GM12878 (cell line): ENCODE measurements around the gene OAF. TPM values are rescaled to one million over a fixed set of nuclear protein-coding genes. Genes with fewer than 3 reads are reported as not detected.

Experiments used
- ATAC-seq: fragments of 200-7000 bp; cut with Tn5 transposase; 3 replicates; pipeline ENCODE4 v1.9.1; 2020; ENCODE audit warnings: mild to moderate bottlenecking, moderate library complexity
- BruUV-seq: library from RNA; stranded (reverse); fragments of 400-500 nt; replicated peaks from 2 replicates; lab custom pipeline; 2021; lab: Mats Ljungman, UMichigan
- CTCF ChIA-PET: fragments of 300-600 bp; sonication (Branson Sonifier 250); formaldehyde crosslinking; extraction: SDS; loops from one replicate; lab custom pipeline; 2021; ENCODE audit warnings: inconsistent platforms; lab: Yijun Ruan, JAX
- POLR2A ChIA-PET: fragments of 350-600 bp; formaldehyde crosslinking; extraction: SDS; loops from one replicate; lab custom pipeline; 2021; ENCODE audit warnings: inconsistent platforms; lab: Charles Lee
- RAD21 ChIA-PET: fragments of 300-600 bp; sonication (Branson Sonifier 250); formaldehyde crosslinking; loops from one replicate; lab custom pipeline; 2023; ENCODE audit warnings: antibody characterized with exemption; ENCODE audit not compliant: unreplicated experiment; lab: Charles Lee
- SMC1A ChIA-PET: fragments of 300-600 bp; sonication (Branson Sonifier 250); formaldehyde crosslinking; loops from one replicate; lab custom pipeline; 2023; ENCODE audit not compliant: unreplicated experiment, uncharacterized antibody; lab: Charles Lee
- DNase-seq: peaks from one replicate; pipeline ENCODE4 v3.0.0-alpha.2; 2011; ENCODE audit warnings: low read depth, low spot score
- FAIRE-seq: peaks from 3 replicates; lab custom pipeline; 2011; peaks lifted over from hg19 to GRCh38; lab: Jason Lieb, UNC
- H2AFZ ChIP-seq: 2 replicates; pipeline ENCODE4 v1.6.0; 2011; ENCODE audit warnings: low read depth, low read length, control low read depth; ENCODE audit not compliant: control insufficient read depth
- H3K27ac ChIP-seq: 2 replicates; pipeline ENCODE4 v1.5.1; 2011; ENCODE audit warnings: control low read depth; ENCODE audit not compliant: control insufficient read depth, insufficient read depth
- H3K27me3 ChIP-seq, 2 experiments: replicated peaks in 1 of 2; 2 replicates each; pipeline versions ENCODE4 v1.6.0 to v1.6.1; 2011; ENCODE audit warnings: low read length in 1 of 2; ENCODE audit not compliant: control insufficient read depth in 2 of 2, insufficient read depth in 2 of 2
- H3K36me3 ChIP-seq, 2 experiments: 2 replicates each; pipeline ENCODE4 v1.5.1; 2011; ENCODE audit warnings: low read length in 1 of 2; ENCODE audit not compliant: control insufficient read depth in 2 of 2, insufficient read depth in 2 of 2
- H3K4me1 ChIP-seq: 2 replicates; pipeline ENCODE4 v1.6.1; 2011; ENCODE audit warnings: mild to moderate bottlenecking, low read length, moderate library complexity, mixed read lengths; ENCODE audit not compliant: control insufficient read depth, insufficient read depth
- H3K4me2 ChIP-seq: 2 replicates; pipeline ENCODE4 v1.6.0; 2011; ENCODE audit warnings: control low read depth; ENCODE audit not compliant: control insufficient read depth, insufficient read depth
- H3K4me3 ChIP-seq: fragments of 200-600 bp; sonication (generic); 2 replicates; pipeline ENCODE4 v1.5.1; 2016
- H3K79me2 ChIP-seq: 2 replicates; pipeline ENCODE4 v1.6.0; 2011; ENCODE audit warnings: low read length; ENCODE audit not compliant: control insufficient read depth, insufficient read depth
- H3K9ac ChIP-seq: 2 replicates; pipeline ENCODE4 v1.8.0; 2011; ENCODE audit warnings: low read length, control low read depth, mixed read lengths; ENCODE audit not compliant: control insufficient read depth, insufficient read depth
- H3K9me3 ChIP-seq: replicated peaks from 3 replicates; pipeline ENCODE4 v1.5.1; 2011; ENCODE audit warnings: mild to moderate bottlenecking, low read length; ENCODE audit not compliant: control insufficient read depth, insufficient read depth
- H4K20me1 ChIP-seq: 2 replicates; pipeline ENCODE4 v1.6.0; 2011; ENCODE audit not compliant: control insufficient read depth, insufficient read depth
- ATF3 ChIP-seq: IDR thresholded peaks from 2 replicates; pipeline ENCODE4 v1.6.1; 2011; ENCODE audit warnings: low read depth, mild to moderate bottlenecking, low read length, moderate library complexity, borderline replicate concordance; ENCODE audit errors: extremely low read depth
- BCL11A ChIP-seq: IDR thresholded peaks from 2 replicates; pipeline ENCODE4 v1.6.1; 2011; ENCODE audit warnings: low read depth, low read length
- CEBPB ChIP-seq, 2 experiments: fragments of 150-350 bp in 1 of 2; IDR thresholded peaks; 2 replicates each; pipeline ENCODE4 v1.6.1; 2012 to 2014; ENCODE audit warnings: low read depth in 2 of 2, low read length in 2 of 2, borderline replicate concordance in 1 of 2, inconsistent platforms in 1 of 2
- HDAC6 ChIP-seq: fragments of 200-600 bp; sonication (generic); IDR thresholded peaks from one replicate; pipeline ENCODE4 v1.8.0; 2017; ENCODE audit warnings: antibody characterized with exemption; ENCODE audit not compliant: unreplicated experiment
- JUNB ChIP-seq: IDR thresholded peaks from 2 replicates; pipeline ENCODE4 v1.6.1; 2016; ENCODE audit warnings: antibody characterized with exemption, mild to moderate bottlenecking
- KDM1A ChIP-seq: fragments of 200-600 bp; sonication (generic); IDR thresholded peaks from 2 replicates; pipeline ENCODE4 v1.6.1; 2016; ENCODE audit warnings: borderline replicate concordance
- MAX ChIP-seq: IDR thresholded peaks from 2 replicates; pipeline ENCODE4 v1.6.1; 2012; ENCODE audit warnings: low read depth, low read length, improper control_type of control experiment
- NFYA ChIP-seq: IDR thresholded peaks from 2 replicates; pipeline ENCODE4 v1.6.1; 2011; ENCODE audit warnings: low read depth, mild to moderate bottlenecking, low read length, improper control_type of control experiment, borderline replicate concordance
- NFYB ChIP-seq: IDR thresholded peaks from 2 replicates; pipeline ENCODE4 v1.6.1; 2011; ENCODE audit warnings: low read depth, mild to moderate bottlenecking, low read length, improper control_type of control experiment, moderate library complexity; ENCODE audit not compliant: insufficient read depth
- NR2C1 ChIP-seq: fragments of 450-650 bp; IDR thresholded peaks from 2 replicates; pipeline ENCODE4 v1.6.1; 2017; ENCODE audit warnings: antibody characterized with exemption, mild to moderate bottlenecking, moderate library complexity
- POLR2AphosphoS5 ChIP-seq: IDR thresholded peaks from 2 replicates; pipeline ENCODE4 v1.6.1; 2011; ENCODE audit warnings: mild to moderate bottlenecking, low read length, inconsistent platforms
- SMAD5 ChIP-seq: IDR thresholded peaks from 2 replicates; pipeline ENCODE4 v1.6.1; 2016; ENCODE audit warnings: antibody characterized with exemption, low read depth
- whole genome bisulfite sequencing: methylation state at CpG from one replicate; pipeline ENCODE4 v1.1.6; 2016; ENCODE audit warnings: low lambda C conversion rate; ENCODE audit not compliant: insufficient replicate concordance, insufficient coverage; ENCODE audit errors: missing lambda C conversion rate; 5-methylcytosine and 5-hydroxymethylcytosine counted together
- in situ Hi-C: fragments of 300-500 bp; cut with MboI; formaldehyde crosslinking; loops from 9 replicates; pipeline ENCODE4 v1.14.3; 2018; ENCODE audit warnings: mixed read lengths
- intact Hi-C: fragments of 100-400 bp; cut with micrococcal nuclease; formaldehyde crosslinking; loops from one replicate; pipeline ENCODE4 v1.14.2; 2022; ENCODE audit not compliant: unreplicated experiment
- polyA plus RNA-seq, 11 experiments: library from polyadenylated mRNA; depleted of rRNA in 4 of 11; unstranded in 6 of 11; stranded (reverse) in 5 of 11; fragments of >200 nt; fragmentation: Nextera tagmentation in 4 of 11; fragmentation: Illumina TruSeq in 1 of 11; extraction: Ambion mirVana in 4 of 11; extraction: Trizol in 1 of 11; gene quantifications; 1 replicate in 1 of 11; 2 replicates in 10 of 11; pipeline versions ENCODE4 v1.2.1 to v1.2.3, GENCODE V29; 2011 to 2016; ENCODE audit warnings: inconsistent platforms in 2 of 11, missing spikeins in 2 of 11, low read depth in 1 of 11
- total RNA-seq, 4 experiments: library from RNA; depleted of rRNA in 3 of 4; stranded (reverse); fragments of >200 nt in 3 of 4; fragmentation: Illumina TruSeq in 1 of 4; extraction: Trizol in 1 of 4; gene quantifications; 2 replicates each; pipeline versions ENCODE4 v1.2.1 to v1.2.3, GENCODE V29; 2013 to 2021
- TF ChIP-seq, protein P1 (sequence below): fragments of 450-650 bp; IDR thresholded peaks from 2 replicates; pipeline ENCODE4 v1.6.1; 2017; ENCODE audit warnings: mild to moderate bottlenecking, low read depth, inconsistent platforms; ENCODE audit not compliant: poor library complexity, severe bottlenecking

OAF gene
- total and polyA plus RNA-seq, 10 of the 15 experiments (the other 5 are each of a cell fraction or from before 2014, with no cell fraction given): 0.10 to 4.7 (median 1.1) TPM

DNA sequence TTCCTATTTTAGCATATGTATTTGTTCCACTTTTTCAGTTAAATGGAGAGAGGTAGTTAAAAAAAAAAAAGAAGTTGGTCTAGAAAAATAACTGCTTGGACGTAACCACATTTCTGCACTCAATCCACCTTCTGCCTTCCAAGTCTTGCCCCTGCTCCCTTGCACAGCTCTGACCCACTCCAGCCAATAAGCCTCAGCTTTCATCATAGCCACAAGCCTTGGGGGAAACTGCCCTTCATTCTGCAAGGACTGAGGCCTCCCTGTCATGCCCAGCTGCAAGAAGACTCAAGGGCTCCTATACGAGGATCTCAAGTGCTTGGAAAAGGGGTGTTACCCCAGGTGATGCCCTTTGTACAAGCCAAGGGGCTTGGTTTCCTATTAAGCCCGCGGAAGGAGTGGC is 36.0 kb upstream of the OAF start (continued):
- TF ChIP-seq SMAD5: no peak
- no peak for TF ChIP-seq NR2C1
- TF ChIP-seq BCL11A: no peak

DNA sequence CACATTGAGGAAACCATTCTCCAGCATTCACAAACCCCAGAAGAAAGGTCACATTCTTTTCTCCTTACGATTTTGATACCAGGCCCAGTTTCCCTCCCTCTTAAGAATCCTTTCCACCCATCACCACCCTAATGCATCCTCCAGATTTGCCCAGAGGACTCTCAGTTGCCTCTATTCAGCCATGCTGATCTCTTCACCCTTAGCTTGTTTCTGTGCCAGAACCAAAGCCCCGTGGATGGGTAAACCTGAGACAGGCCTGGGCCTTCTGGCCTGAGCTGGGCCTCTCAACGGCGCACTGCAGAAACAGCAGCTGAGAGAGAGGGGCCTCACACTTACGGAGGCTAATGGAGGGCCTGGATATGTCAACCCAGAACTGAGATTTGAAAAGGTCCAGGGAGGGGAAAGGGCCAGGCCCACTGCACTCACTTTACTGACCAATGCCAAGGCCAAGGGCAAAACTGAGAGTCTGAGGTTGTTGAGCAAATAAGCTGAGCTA is 32.2 kb upstream of the OAF start:
- no peak overlapping the region for H3K9ac ChIP-seq
- POLR2A ChIA-PET: no interaction called here
- WGBS: 46% methylated on average over 5 of the region's 5 CpGs
- no peaks in the 10 kb centered on the region for H4K20me1 ChIP-seq
- no peaks in the 10 kb centered on the region for H3K9me3 ChIP-seq
- intact Hi-C loops: loop anchor here (5.0 kb wide), 1 partner anchor 34 kb away; the partner anchor contains the start of gene OAF
- TF ChIP-seq NFYB (no peak), ATF3 (no peak), KDM1A (no peak), NFYA (no peak), CEBPB (IDR thresholded peaks at IDR 0.05; ENCODE audit: borderline replicate concordance in 1 of 2, low read depth in 2 of 2, low read length in 2 of 2) (no peak), JUNB (no peak), MAX (no peak), POLR2AphosphoS5 (no peak), HDAC6 (no peak)
- TF ChIP-seq, protein P1, sequence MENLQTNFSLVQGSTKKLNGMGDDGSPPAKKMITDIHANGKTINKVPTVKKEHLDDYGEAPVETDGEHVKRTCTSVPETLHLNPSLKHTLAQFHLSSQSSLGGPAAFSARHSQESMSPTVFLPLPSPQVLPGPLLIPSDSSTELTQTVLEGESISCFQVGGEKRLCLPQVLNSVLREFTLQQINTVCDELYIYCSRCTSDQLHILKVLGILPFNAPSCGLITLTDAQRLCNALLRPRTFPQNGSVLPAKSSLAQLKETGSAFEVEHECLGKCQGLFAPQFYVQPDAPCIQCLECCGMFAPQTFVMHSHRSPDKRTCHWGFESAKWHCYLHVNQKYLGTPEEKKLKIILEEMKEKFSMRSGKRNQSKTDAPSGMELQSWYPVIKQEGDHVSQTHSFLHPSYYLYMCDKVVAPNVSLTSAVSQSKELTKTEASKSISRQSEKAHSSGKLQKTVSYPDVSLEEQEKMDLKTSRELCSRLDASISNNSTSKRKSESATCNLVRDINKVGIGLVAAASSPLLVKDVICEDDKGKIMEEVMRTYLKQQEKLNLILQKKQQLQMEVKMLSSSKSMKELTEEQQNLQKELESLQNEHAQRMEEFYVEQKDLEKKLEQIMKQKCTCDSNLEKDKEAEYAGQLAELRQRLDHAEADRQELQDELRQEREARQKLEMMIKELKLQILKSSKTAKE: no peak
- no TSS peak for BruUV-seq
- CTCF ChIA-PET: interaction anchor here (0.9 to 3.0 kb wide), 5 partner anchors 9 to 124 kb away, joined by 3 to 17 read pairs (median 5); no protein-coding TSS in a partner anchor
- no peaks in the 10 kb centered on the region for H3K79me2 ChIP-seq
- in situ Hi-C loops: no loop called here
- FAIRE-seq (no peak), ATAC-seq (no peak), DNase-seq (no peak)
- RAD21 ChIA-PET: interaction anchor here (1.0 to 1.2 kb wide), 2 partner anchors 55 to 124 kb away, joined by 5 read pairs; no protein-coding TSS in a partner anchor
- no peak overlapping the region for H2AFZ ChIP-seq
- SMC1A ChIA-PET: interaction anchor here (0.9 to 1.9 kb wide), 3 partner anchors 12 to 124 kb away, joined by 3 to 5 read pairs (median 5); no protein-coding TSS in a partner anchor
- no peaks in the 10 kb centered on the region for H3K4me1 ChIP-seq
- H3K4me2 ChIP-seq: no peak overlapping the region
- no peaks in the 10 kb centered on the region for H3K36me3 ChIP-seq
- H3K4me3 ChIP-seq: no peak overlapping the region
- H3K27me3 ChIP-seq: peaks cover 6 to 10% of the 10 kb centered on the region in 2 experiments; a peak in 2 of 4 replicates
- H3K27ac ChIP-seq: no peak overlapping the region
